Keratinocyte (primary cell): ENCODE data around the gene RASA3. TPM values are rescaled to one million over a fixed set of nuclear protein-coding genes. Genes with fewer than 3 reads are reported as not detected.

Source experiments
- DNase-seq: peaks from one replicate; pipeline ENCODE4 v3.0.0-alpha.2; 2011; ENCODE audit warnings: low read depth, missing footprints, low spot score
- FAIRE-seq: peaks from 2 replicates; lab custom pipeline; 2011; peaks lifted over from hg19 to GRCh38; lab: Jason Lieb, UNC
- H2AFZ ChIP-seq: 2 replicates; pipeline ENCODE4 v1.6.0; 2012; ENCODE audit warnings: low read length, control low read depth, inconsistent platforms; ENCODE audit not compliant: control insufficient read depth
- H3K27ac ChIP-seq: 2 replicates; pipeline ENCODE4 v1.5.1; 2011; ENCODE audit warnings: low read length; ENCODE audit not compliant: control insufficient read depth, insufficient read depth
- H3K27me3 ChIP-seq: 3 replicates; pipeline ENCODE4 v1.6.0; 2011; ENCODE audit warnings: low read length; ENCODE audit not compliant: control insufficient read depth, insufficient read depth; ENCODE audit errors: extremely low read depth
- H3K36me3 ChIP-seq, 2 experiments: 2 replicates in 1 of 2; 3 replicates in 1 of 2; pipeline ENCODE4 v1.5.1; 2011; ENCODE audit warnings: low read length in 2 of 2, mild to moderate bottlenecking in 1 of 2; ENCODE audit not compliant: control insufficient read depth in 2 of 2, insufficient read depth in 2 of 2; ENCODE audit errors: extremely low read depth in 1 of 2
- H3K4me1 ChIP-seq: 3 replicates; pipeline ENCODE4 v1.5.1; 2011; ENCODE audit warnings: low read length; ENCODE audit not compliant: control insufficient read depth, insufficient read depth; ENCODE audit errors: extremely low read depth
- H3K4me2 ChIP-seq: 3 replicates; pipeline ENCODE4 v1.6.0; 2011; ENCODE audit warnings: low read depth, low read length; ENCODE audit not compliant: control insufficient read depth, insufficient read depth; ENCODE audit errors: extremely low read depth
- H3K4me3 ChIP-seq, 3 experiments: fragments of 200-600 bp in 1 of 3; sonication (generic) in 1 of 3; 2 replicates in 2 of 3; 3 replicates in 1 of 3; pipeline ENCODE4 v1.5.1; 2011 to 2016; ENCODE audit warnings: low read length in 3 of 3, mild to moderate bottlenecking in 3 of 3, control low read depth in 2 of 3, inconsistent platforms in 1 of 3, low read depth in 1 of 3, mixed read lengths in 1 of 3, mixed run types in 1 of 3, moderate library complexity in 1 of 3; ENCODE audit not compliant: control insufficient read depth in 2 of 3, insufficient read depth in 2 of 3; ENCODE audit errors: extremely low read depth in 1 of 3
- H3K79me2 ChIP-seq: 2 replicates; pipeline ENCODE4 v1.6.0; 2012; ENCODE audit warnings: low read length; ENCODE audit not compliant: control insufficient read depth, insufficient read depth
- H3K9ac ChIP-seq: 3 replicates; pipeline ENCODE4 v1.6.0; 2011; ENCODE audit warnings: low read length; ENCODE audit not compliant: control insufficient read depth, insufficient read depth; ENCODE audit errors: extremely low read depth
- H3K9me1 ChIP-seq: 3 replicates; pipeline ENCODE4 v1.6.0; 2011; ENCODE audit warnings: low read length; ENCODE audit not compliant: control insufficient read depth, insufficient read depth; ENCODE audit errors: extremely low read depth
- H3K9me3 ChIP-seq: 2 replicates; pipeline ENCODE4 v1.5.1; 2012; ENCODE audit warnings: low read depth, low read length; ENCODE audit not compliant: control insufficient read depth
- H4K20me1 ChIP-seq: 3 replicates; pipeline ENCODE4 v1.6.0; 2011; ENCODE audit warnings: low read length; ENCODE audit not compliant: control insufficient read depth, insufficient read depth; ENCODE audit errors: extremely low read depth
- CTCF ChIP-seq, 3 experiments: IDR thresholded peaks in 1 of 3; conservative IDR thresholded peaks in 1 of 3; optimal IDR thresholded peaks in 1 of 3; 2 replicates in 2 of 3; 3 replicates in 1 of 3; pipeline versions ENCODE3 to v1.5.1; 2011; ENCODE audit warnings: low read length in 3 of 3, mild to moderate bottlenecking in 3 of 3, moderate library complexity in 2 of 3, control low read depth in 1 of 3, inconsistent platforms in 1 of 3; ENCODE audit not compliant: insufficient read depth in 2 of 3; ENCODE audit errors: extremely low read depth in 1 of 3
- EZH2 ChIP-seq: IDR thresholded peaks from one replicate; pipeline ENCODE4 v1.6.1; 2012; ENCODE audit warnings: inconsistent platforms, mild to moderate bottlenecking, low read length, moderate library complexity
- dilution Hi-C: fragments of 300-500 bp; cut with MboI; formaldehyde crosslinking; loops from one replicate; pipeline ENCODE4 v1.7.0; 2020; ENCODE audit warnings: low sequenced_read_pairs; ENCODE audit not compliant: extremely low pct_ligation_motif_present
- polyA plus RNA-seq, 5 experiments: library from polyadenylated mRNA; depleted of rRNA in 3 of 5; stranded (reverse) in 3 of 5; stranded (forward) in 1 of 5; unstranded in 1 of 5; fragments of >200 nt; gene quantifications; 1 replicate in 1 of 5; 2 replicates in 3 of 5; 3 replicates in 1 of 5; pipeline versions ENCODE4 v1.2.1 to v1.2.3, GENCODE V29; 2011 to 2012; ENCODE audit warnings: missing spikeins in 2 of 5, low read depth in 1 of 5, low replicate concordance in 1 of 5

Gene RASA3
- polyA plus RNA-seq, 1 donor (not counting 4 experiments of a cell fraction or from before 2014, with no cell fraction given) = 4.1 TPM

GRCh38 chr13:113954046-113954835 is 178.2 kb downstream of the RASA3 start:
- H3K4me1 ChIP-seq = no peaks in the 10 kb centered on the region
- peaks cover 7% of the 10 kb centered on the region for H3K9me3 ChIP-seq
- no peak overlapping the region for H3K4me3 ChIP-seq
- no peak for TF ChIP-seq EZH2
- TF ChIP-seq CTCF (optimal IDR thresholded peaks at IDR 0.05 in 1 of 3, IDR thresholded peaks at IDR 0.05 in 1 of 3, conservative IDR thresholded peaks at IDR 0.05 in 1 of 3; ENCODE audit: extremely low read depth in 1 of 3, insufficient read depth in 2 of 3, low read length in 3 of 3) = peak in 1 of 3 experiments; percentile 2
- H3K79me2 ChIP-seq = no peaks in the 10 kb centered on the region
- H3K9ac ChIP-seq = no peak overlapping the region
- H3K27ac ChIP-seq = no peak overlapping the region
- DNase-seq (no peak), FAIRE-seq (no peak)
- H4K20me1 ChIP-seq = no peaks in the 10 kb centered on the region
- no peak overlapping the region for H2AFZ ChIP-seq
- no peaks in the 10 kb centered on the region for H3K9me1 ChIP-seq
- H3K27me3 ChIP-seq = peaks cover 5% of the 10 kb centered on the region
- H3K4me2 ChIP-seq = no peak overlapping the region
- H3K36me3 ChIP-seq = no peaks in the 10 kb centered on the region
- dilution Hi-C loops = no loop called here

GRCh38 chr13:113953561-113953960 is 178.9 kb downstream of the RASA3 start:
- no peak for DNase-seq
- no peak for FAIRE-seq

More at GRCh38 chr13:113953561-113953960, 178.9 kb downstream of the RASA3 start:
- Histone ChIP-seq H3K9ac (no peak overlapping the region), H3K4me3 (no peak overlapping the region), H3K27me3 (peaks cover 5% of the 10 kb centered on the region), H3K4me2 (no peak overlapping the region), H3K36me3 (no peaks in the 10 kb centered on the region), H3K9me3 (peaks cover 6% of the 10 kb centered on the region), H3K4me1 (no peaks in the 10 kb centered on the region), H3K27ac (no peak overlapping the region), H2AFZ (no peak overlapping the region), H4K20me1 (no peaks in the 10 kb centered on the region), H3K9me1 (no peaks in the 10 kb centered on the region), H3K79me2 (no peaks in the 10 kb centered on the region)
- TF ChIP-seq CTCF (optimal IDR thresholded peaks at IDR 0.05 in 1 of 3, IDR thresholded peaks at IDR 0.05 in 1 of 3, conservative IDR thresholded peaks at IDR 0.05 in 1 of 3; ENCODE audit: extremely low read depth in 1 of 3, insufficient read depth in 2 of 3, low read length in 3 of 3) = no peak
- TF ChIP-seq EZH2 = no peak
- dilution Hi-C loops = no loop called here
